Osteoblast (primary cell): ENCODE measurements around the gene MYH7B. TPM values are rescaled to one million over a fixed set of nuclear protein-coding genes. Genes with fewer than 3 reads are reported as not detected.
A peak's percentile ranks its signal among the peaks of the same experiment; 100 is the strongest.

Source experiments
- DNase-seq: peaks from one replicate; pipeline ENCODE4 v3.0.0; 2011; ENCODE audit warnings: low spot score, mixed read lengths; ENCODE audit not compliant: insufficient read length; ENCODE audit errors: missing footprints
- H2AFZ ChIP-seq: 2 replicates; pipeline ENCODE4 v1.6.0; 2011; ENCODE audit warnings: mild to moderate bottlenecking, low read length
- H3K27ac ChIP-seq: 2 replicates; pipeline ENCODE4 v1.5.1; 2011; ENCODE audit warnings: mild to moderate bottlenecking, low read depth, low read length, moderate library complexity
- H3K27me3 ChIP-seq: 2 replicates; pipeline ENCODE4 v1.6.0; 2012; ENCODE audit warnings: mild to moderate bottlenecking, control low read depth, inconsistent platforms, low read length, moderate library complexity; ENCODE audit not compliant: insufficient read depth
- H3K36me3 ChIP-seq: 2 replicates; pipeline ENCODE4 v1.5.1; 2011; ENCODE audit warnings: mild to moderate bottlenecking, low read length, control low read depth, moderate library complexity; ENCODE audit not compliant: insufficient read depth
- H3K4me1 ChIP-seq: 2 replicates; pipeline ENCODE4 v1.5.1; 2011; ENCODE audit warnings: mild to moderate bottlenecking, low read length, control low read depth, moderate library complexity; ENCODE audit not compliant: insufficient read depth
- H3K4me2 ChIP-seq: 2 replicates; pipeline ENCODE4 v1.6.0; 2011; ENCODE audit warnings: mild to moderate bottlenecking, low read length; ENCODE audit not compliant: insufficient read depth
- H3K4me3 ChIP-seq: fragments of 200-600 bp; sonication (generic); 3 replicates; pipeline ENCODE4 v1.5.1; 2012; ENCODE audit warnings: mild to moderate bottlenecking, low read length, inconsistent platforms; ENCODE audit not compliant: insufficient read depth
- H3K79me2 ChIP-seq: 2 replicates; pipeline ENCODE4 v1.6.0; 2012; ENCODE audit warnings: mild to moderate bottlenecking, low read length, control low read depth, inconsistent platforms; ENCODE audit not compliant: insufficient read depth
- H3K9me3 ChIP-seq: 2 replicates; pipeline ENCODE4 v1.5.1; 2011; ENCODE audit warnings: low read depth, low read length, control low read depth
- H4K20me1 ChIP-seq: 2 replicates; pipeline ENCODE4 v1.6.0; 2012; ENCODE audit warnings: mild to moderate bottlenecking, low read length, control low read depth; ENCODE audit not compliant: insufficient read depth
- CTCF ChIP-seq: IDR thresholded peaks from 2 replicates; pipeline ENCODE4 v1.5.1; 2011; ENCODE audit warnings: mild to moderate bottlenecking, low read depth, low read length, moderate library complexity; ENCODE audit errors: extremely low read depth
- total RNA-seq: library from RNA; depleted of rRNA; stranded (reverse); fragments of >200 nt; gene quantifications from 2 replicates; pipeline ENCODE4 v1.2.3, GENCODE V29; 2012

The MYH7B gene
- total RNA-seq, 1 donor: 0.36 TPM

DNA sequence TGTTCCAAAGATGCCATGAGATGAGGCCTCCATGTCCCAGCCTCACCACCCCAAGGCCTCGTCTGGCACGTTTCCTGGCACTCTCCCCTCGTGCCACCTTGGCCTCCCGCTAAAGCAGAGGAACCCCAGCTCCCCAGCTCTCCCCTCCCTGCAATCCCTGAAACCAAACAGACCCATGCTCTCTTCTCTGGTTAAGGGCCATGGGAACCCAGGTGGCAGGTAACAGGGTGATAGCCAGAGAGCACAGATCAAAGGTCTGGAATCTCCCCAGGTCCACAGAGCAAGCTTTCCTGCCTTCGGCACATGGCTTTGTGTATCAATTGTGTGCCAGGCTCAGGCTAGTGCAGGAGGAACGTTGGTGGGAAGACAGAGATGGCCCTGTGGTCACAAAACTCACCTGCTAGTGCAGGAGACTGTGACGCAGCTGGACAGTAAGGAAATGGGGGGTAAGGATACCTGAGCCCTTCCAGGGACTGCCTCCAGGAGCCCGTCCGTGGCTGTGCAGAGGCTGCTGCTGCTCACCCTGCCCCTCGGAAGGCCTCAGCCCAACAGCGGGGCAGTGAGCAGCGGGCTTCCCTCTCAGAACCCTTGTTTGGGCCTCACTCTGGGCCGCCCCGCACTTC is 39.0 kb downstream of the MYH7B start:
- Histone ChIP-seq H3K27ac (no peak overlapping the region), H4K20me1 (peaks cover 3% of the 10 kb centered on the region), H3K27me3 (no peaks in the 10 kb centered on the region), H3K4me1 (no peaks in the 10 kb centered on the region), H3K4me3 (no peak overlapping the region), H2AFZ (no peak overlapping the region), H3K79me2 (no peaks in the 10 kb centered on the region), H3K36me3 (peaks cover 29% of the 10 kb centered on the region), H3K9me3 (no peaks in the 10 kb centered on the region), H3K4me2 (no peak overlapping the region)
- no peak for TF ChIP-seq CTCF
- DNase-seq: peak; percentile 76

GRCh38 chr20:34995192-34995591 is 39.5 kb downstream of the MYH7B start:
- DNase-seq: no peak
- Histone ChIP-seq H2AFZ (no peak overlapping the region), H3K4me2 (no peak overlapping the region), H3K27me3 (no peaks in the 10 kb centered on the region), H3K79me2 (no peaks in the 10 kb centered on the region), H4K20me1 (peaks cover 3% of the 10 kb centered on the region), H3K4me1 (no peaks in the 10 kb centered on the region), H3K9me3 (no peaks in the 10 kb centered on the region), H3K27ac (no peak overlapping the region), H3K4me3 (no peak overlapping the region), H3K36me3 (peaks cover 34% of the 10 kb centered on the region)
- no peak for TF ChIP-seq CTCF

- Histone ChIP-seq H2AFZ (no peak overlapping the region), H4K20me1 (peaks cover 3% of the 10 kb centered on the region), H3K79me2 (no peaks in the 10 kb centered on the region), H3K4me1 (no peaks in the 10 kb centered on the region), H3K4me2 (no peak overlapping the region), H3K27ac (no peak overlapping the region), H3K27me3 (no peaks in the 10 kb centered on the region), H3K36me3 (peaks cover 38% of the 10 kb centered on the region), H3K9me3 (no peaks in the 10 kb centered on the region), H3K4me3 (no peak overlapping the region)
- TF ChIP-seq CTCF: no peak
- peak; percentile 81 for DNase-seq
Observed at GRCh38 chr20:34995696-34996095, 40.0 kb downstream of the MYH7B start.

DNA sequence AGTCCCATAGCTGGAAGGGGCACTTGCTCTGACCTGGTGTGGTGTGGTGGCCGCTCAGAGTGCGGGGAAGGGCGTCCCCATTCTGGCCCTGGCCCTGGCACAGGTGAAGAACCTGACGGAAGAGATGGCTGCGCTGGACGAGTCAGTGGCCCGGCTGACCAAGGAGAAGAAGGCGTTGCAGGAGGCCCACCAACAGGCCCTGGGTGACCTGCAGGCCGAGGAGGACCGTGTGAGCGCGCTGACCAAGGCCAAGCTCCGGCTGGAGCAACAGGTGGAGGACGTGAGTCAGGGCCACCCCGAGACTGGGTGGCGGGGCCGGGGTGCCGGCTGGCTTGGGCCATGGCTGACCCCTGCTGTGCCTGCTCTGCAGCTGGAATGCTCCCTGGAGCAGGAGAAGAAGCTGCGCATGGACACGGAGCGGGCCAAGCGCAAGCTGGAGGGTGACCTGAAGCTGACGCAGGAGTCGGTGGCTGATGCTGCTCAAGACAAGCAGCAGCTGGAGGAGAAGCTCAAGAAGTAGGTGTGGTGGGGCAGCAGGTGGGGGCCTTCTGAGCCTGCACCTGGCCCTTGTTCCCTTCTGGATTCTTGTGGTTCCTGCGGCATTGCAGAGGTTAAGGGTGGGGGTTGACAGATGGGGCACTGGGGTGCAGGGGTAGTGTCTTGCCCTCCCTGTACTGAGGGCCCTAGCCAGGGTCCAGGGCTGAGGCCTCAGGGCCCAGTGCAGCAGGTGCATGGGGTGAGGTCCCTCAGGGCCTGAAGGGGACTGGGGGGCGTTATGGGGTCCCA is 40.8 kb downstream of the MYH7B start:
- H2AFZ ChIP-seq: no peak overlapping the region
- no peak overlapping the region for H3K27ac ChIP-seq
- TF ChIP-seq CTCF: no peak
- no peaks in the 10 kb centered on the region for H3K9me3 ChIP-seq
- peaks cover 42% of the 10 kb centered on the region for H3K36me3 ChIP-seq
- H4K20me1 ChIP-seq: peaks cover 6% of the 10 kb centered on the region
- H3K4me3 ChIP-seq: no peak overlapping the region
- no peaks in the 10 kb centered on the region for H3K27me3 ChIP-seq
- no peak overlapping the region for H3K4me2 ChIP-seq
- H3K4me1 ChIP-seq: no peaks in the 10 kb centered on the region
- no peaks in the 10 kb centered on the region for H3K79me2 ChIP-seq
- peak; percentile 77 for DNase-seq
